NCI-H2107 treated with DMSO at 0.1 percent for 48 hours (cell line): ENCODE data around the gene ESRRB.

Experiments used
- DNase-seq: peaks from one replicate; lab custom pipeline; 2025; ENCODE audit not compliant: unreplicated experiment; lab: John Stamatoyannopoulos, UW

Gene ESRRB

GRCh38 chr14:76375947-76376404, at the start of gene ESRRB:
TSS of gene ESRRB (plus strand) at chr14:76376137. CDS start at chr14:76376402, 265 bp downstream.
- no peak for DNase-seq

GRCh38 chr14:76326918-76327689, 48.8 kb upstream of the ESRRB start:
- no peak for DNase-seq

- DNase-seq, result no peak
Observed at GRCh38 chr14:76328457-76329137, 47.3 kb upstream of the ESRRB start.

GRCh38 chr14:76329154-76329928, 46.6 kb upstream of the ESRRB start:
- no peak for DNase-seq

- DNase-seq, result no peak
Observed at GRCh38 chr14:76329951-76330350, 46.0 kb upstream of the ESRRB start.

- DNase-seq, result no peak
Observed at GRCh38 chr14:76330411-76331327, 45.3 kb upstream of the ESRRB start.

GRCh38 chr14:76331328-76332011, 44.5 kb upstream of the ESRRB start:
- DNase-seq, result no peak

GRCh38 chr14:76333664-76334063, 42.3 kb upstream of the ESRRB start:
- DNase-seq, result no peak

GRCh38 chr14:76334316-76334715, 41.6 kb upstream of the ESRRB start:
- no peak for DNase-seq

GRCh38 chr14:76336876-76337275, 39.1 kb upstream of the ESRRB start:
- no peak for DNase-seq

GRCh38 chr14:76337635-76338545, 38.0 kb upstream of the ESRRB start:
- DNase-seq, result no peak

- DNase-seq, result no peak
Observed at GRCh38 chr14:76339728-76340615, 36.0 kb upstream of the ESRRB start.

- no peak for DNase-seq
Observed at GRCh38 chr14:76343386-76343785, 32.6 kb upstream of the ESRRB start.

GRCh38 chr14:76346391-76347160, 29.4 kb upstream of the ESRRB start:
- peak; percentile 21 for DNase-seq

- no peak for DNase-seq
Observed at GRCh38 chr14:76348898-76349297, 27.0 kb upstream of the ESRRB start.

GRCh38 chr14:76349993-76350392, 25.9 kb upstream of the ESRRB start:
- no peak for DNase-seq

- DNase-seq, result no peak
Observed at GRCh38 chr14:76350671-76351070, 25.3 kb upstream of the ESRRB start.
